ENCODE data around the gene PLPP4.

DNA sequence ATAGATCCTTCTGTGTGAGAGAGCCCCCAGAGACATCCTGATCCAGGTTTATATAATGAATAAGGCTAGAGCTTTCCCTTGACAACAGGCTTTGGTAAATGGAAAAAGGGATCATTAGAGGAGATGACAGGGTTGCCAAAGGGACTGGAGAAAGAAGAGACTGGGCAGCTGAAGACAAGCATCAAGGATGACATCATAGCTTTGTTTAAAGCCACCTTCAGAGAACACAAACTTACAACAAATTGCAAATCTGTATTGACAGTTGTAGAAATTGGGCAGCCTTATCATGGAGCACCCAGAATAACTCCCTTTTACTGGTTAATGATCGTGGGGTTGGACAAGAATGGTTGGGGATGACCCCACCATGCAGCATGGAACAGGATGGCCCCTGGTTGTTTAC lies 3.7 kb upstream of the PLPP4 start:
- TF ChIP-seq POLR2AphosphoS5 (IDR thresholded peaks at IDR 0.05; ENCODE audit: insufficient read depth in 1 of 2, low read depth in 1 of 2): no peak
- TF ChIP-seq, protein P1, sequence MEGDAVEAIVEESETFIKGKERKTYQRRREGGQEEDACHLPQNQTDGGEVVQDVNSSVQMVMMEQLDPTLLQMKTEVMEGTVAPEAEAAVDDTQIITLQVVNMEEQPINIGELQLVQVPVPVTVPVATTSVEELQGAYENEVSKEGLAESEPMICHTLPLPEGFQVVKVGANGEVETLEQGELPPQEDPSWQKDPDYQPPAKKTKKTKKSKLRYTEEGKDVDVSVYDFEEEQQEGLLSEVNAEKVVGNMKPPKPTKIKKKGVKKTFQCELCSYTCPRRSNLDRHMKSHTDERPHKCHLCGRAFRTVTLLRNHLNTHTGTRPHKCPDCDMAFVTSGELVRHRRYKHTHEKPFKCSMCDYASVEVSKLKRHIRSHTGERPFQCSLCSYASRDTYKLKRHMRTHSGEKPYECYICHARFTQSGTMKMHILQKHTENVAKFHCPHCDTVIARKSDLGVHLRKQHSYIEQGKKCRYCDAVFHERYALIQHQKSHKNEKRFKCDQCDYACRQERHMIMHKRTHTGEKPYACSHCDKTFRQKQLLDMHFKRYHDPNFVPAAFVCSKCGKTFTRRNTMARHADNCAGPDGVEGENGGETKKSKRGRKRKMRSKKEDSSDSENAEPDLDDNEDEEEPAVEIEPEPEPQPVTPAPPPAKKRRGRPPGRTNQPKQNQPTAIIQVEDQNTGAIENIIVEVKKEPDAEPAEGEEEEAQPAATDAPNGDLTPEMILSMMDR (IDR thresholded peaks at IDR 0.05): no peak
- TF ChIP-seq POLR2A (IDR thresholded peaks at IDR 0.05): no peak
